ENCODE results near the gene ATP2C2. TPM values are rescaled to one million over a fixed set of nuclear protein-coding genes. Genes with fewer than 3 reads are reported as not detected.
A peak's percentile ranks its signal among the peaks of the same experiment; 100 is the strongest.

ATP2C2 gene
- total RNA-seq, 1 donor from 2014 or later, result not detected

- no peaks in the 10 kb centered on the region for H3K9me3 Mint-ChIP-seq (ENCODE audit: low read depth)
- H3K27ac Mint-ChIP-seq (ENCODE audit: unreplicated experiment), result no peak overlapping the region
- peaks cover 1% of the 10 kb centered on the region for H3K27me3 Mint-ChIP-seq (ENCODE audit: low read depth)
- peak; percentile 58 for DNase-seq (ENCODE audit: low spot score)
- peaks cover 32% of the 10 kb centered on the region for H3K4me1 Mint-ChIP-seq (ENCODE audit: low read depth)
- H3K36me3 Mint-ChIP-seq (ENCODE audit: low read depth), result no peaks in the 10 kb centered on the region
- TF ChIP-seq CTCF (IDR thresholded peaks at IDR 0.05), result no peak
- no peak overlapping the region for H3K4me3 Mint-ChIP-seq (ENCODE audit: unreplicated experiment)
Measured at GRCh38 chr16:84509032-84509950, 141.0 kb downstream of the ATP2C2 start.

- no peaks in the 10 kb centered on the region for H3K36me3 Mint-ChIP-seq (ENCODE audit: low read depth)
- H3K9me3 Mint-ChIP-seq (ENCODE audit: low read depth), result no peaks in the 10 kb centered on the region
- peak; percentile 96 for TF ChIP-seq CTCF (IDR thresholded peaks at IDR 0.05)
- peaks cover 17% of the 10 kb centered on the region for H3K4me1 Mint-ChIP-seq (ENCODE audit: low read depth)
- peak overlapping the region; percentile 24 for H3K27ac Mint-ChIP-seq (ENCODE audit: unreplicated experiment)
- DNase-seq (ENCODE audit: low spot score), result no peak
- peaks cover 1% of the 10 kb centered on the region for H3K27me3 Mint-ChIP-seq (ENCODE audit: low read depth)
- H3K4me3 Mint-ChIP-seq (ENCODE audit: unreplicated experiment), result no peak overlapping the region
Measured at GRCh38 chr16:84511180-84511800, 143.0 kb downstream of the ATP2C2 start.

DNA sequence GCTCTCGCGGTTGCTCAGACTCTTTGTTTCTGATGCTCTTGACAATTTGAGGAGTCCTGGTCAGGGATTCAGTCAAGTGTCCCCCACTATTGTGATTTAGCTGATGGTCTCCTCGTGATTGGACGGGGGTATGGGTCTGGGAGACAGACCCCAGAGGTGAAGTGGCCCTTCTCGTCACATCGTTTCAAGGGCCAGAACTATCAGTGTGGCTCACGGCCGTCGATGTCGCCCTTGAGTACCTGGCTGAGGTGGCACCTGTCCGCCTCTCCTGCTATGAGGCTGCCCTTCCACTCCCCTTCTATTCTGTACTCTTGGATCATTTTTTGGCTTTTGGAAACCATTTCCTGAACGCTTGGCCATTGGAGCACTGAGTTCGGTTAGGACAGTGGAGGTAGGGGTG is 143.5 kb downstream of the ATP2C2 start:
- peak overlapping the region; percentile 24 for H3K27ac Mint-ChIP-seq (ENCODE audit: unreplicated experiment)
- H3K4me1 Mint-ChIP-seq (ENCODE audit: low read depth), result peaks cover 16% of the 10 kb centered on the region
- no peak for TF ChIP-seq CTCF (IDR thresholded peaks at IDR 0.05)
- DNase-seq (ENCODE audit: low spot score), result no peak
- no peaks in the 10 kb centered on the region for H3K36me3 Mint-ChIP-seq (ENCODE audit: low read depth)
- no peak overlapping the region for H3K4me3 Mint-ChIP-seq (ENCODE audit: unreplicated experiment)
- H3K9me3 Mint-ChIP-seq (ENCODE audit: low read depth), result no peaks in the 10 kb centered on the region
- peaks cover 1% of the 10 kb centered on the region for H3K27me3 Mint-ChIP-seq (ENCODE audit: low read depth)

DNA sequence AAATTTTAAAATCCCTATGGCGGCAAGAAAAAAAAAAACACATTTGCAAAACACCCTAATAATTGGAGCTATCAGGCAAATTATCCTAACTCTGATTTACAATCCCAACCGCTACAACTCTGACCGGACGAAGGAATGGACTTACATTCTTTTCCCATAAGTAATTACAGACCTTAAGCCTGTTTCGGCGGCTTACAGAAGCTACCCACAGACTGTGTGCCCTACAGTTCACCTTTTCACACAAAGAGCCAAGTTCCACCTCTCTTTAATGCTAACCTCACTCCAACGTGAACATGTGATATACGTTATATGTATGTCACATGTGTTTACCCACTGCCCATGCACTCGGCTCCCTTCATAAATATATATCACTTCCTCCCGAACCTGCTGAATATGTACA is 144.8 kb downstream of the ATP2C2 start:
- DNase-seq (ENCODE audit: low spot score), result no peak
- H3K36me3 Mint-ChIP-seq (ENCODE audit: low read depth), result no peaks in the 10 kb centered on the region
- H3K4me3 Mint-ChIP-seq (ENCODE audit: unreplicated experiment), result no peak overlapping the region
- peaks cover 24% of the 10 kb centered on the region for H3K4me1 Mint-ChIP-seq (ENCODE audit: low read depth)
- H3K27me3 Mint-ChIP-seq (ENCODE audit: low read depth), result peaks cover 1% of the 10 kb centered on the region
- no peak for TF ChIP-seq CTCF (IDR thresholded peaks at IDR 0.05)
- H3K27ac Mint-ChIP-seq (ENCODE audit: unreplicated experiment), result peak overlapping the region; percentile 82
- no peaks in the 10 kb centered on the region for H3K9me3 Mint-ChIP-seq (ENCODE audit: low read depth)

- peaks cover 25% of the 10 kb centered on the region for H3K4me1 Mint-ChIP-seq (ENCODE audit: low read depth)
- peak overlapping the region; percentile 82 for H3K27ac Mint-ChIP-seq (ENCODE audit: unreplicated experiment)
- no peaks in the 10 kb centered on the region for H3K36me3 Mint-ChIP-seq (ENCODE audit: low read depth)
- H3K27me3 Mint-ChIP-seq (ENCODE audit: low read depth), result peaks cover 1% of the 10 kb centered on the region
- no peak for TF ChIP-seq CTCF (IDR thresholded peaks at IDR 0.05)
- peak; percentile 59 for DNase-seq (ENCODE audit: low spot score)
- no peak overlapping the region for H3K4me3 Mint-ChIP-seq (ENCODE audit: unreplicated experiment)
- no peaks in the 10 kb centered on the region for H3K9me3 Mint-ChIP-seq (ENCODE audit: low read depth)
Measured at GRCh38 chr16:84513666-84514065, 145.3 kb downstream of the ATP2C2 start.

Other genes starting within 250 kb of the ATP2C2 start
- 15.2 to 25.5 TPM (median 20.8 TPM) in 3 replicates for gene HSDL1, start 223.4 kb upstream of the ATP2C2 start, total RNA-seq
- gene DNAAF1, start 223.2 kb upstream of the ATP2C2 start, total RNA-seq, result not detected in 3 replicates
- 22.2 to 33.9 TPM (median 26.9 TPM) in 3 replicates for gene TAF1C, start 181.5 kb upstream of the ATP2C2 start, total RNA-seq
- gene ADAD2, start 177.4 kb upstream of the ATP2C2 start, total RNA-seq, result not detected in 3 replicates
- gene KCNG4, start 128.5 kb upstream of the ATP2C2 start, total RNA-seq, result not detected in 3 replicates
- 3.5 to 5.7 TPM (median 5.6 TPM) in 3 replicates for gene WFDC1, start 73.7 kb upstream of the ATP2C2 start, total RNA-seq
- gene MEAK7, start 136.1 kb downstream of the ATP2C2 start, total RNA-seq, result 21.0 to 27.9 TPM (median 26.8 TPM) in 3 replicates
- 27.4 to 57.6 TPM (median 52.8 TPM) in 3 replicates for gene COTL1, start 249.5 kb downstream of the ATP2C2 start, total RNA-seq